Measurements from ENCODE around the gene SHISA6. TPM values are rescaled to one million over a fixed set of nuclear protein-coding genes. Genes with fewer than 3 reads are reported as not detected.

SHISA6 gene
- total RNA-seq, 4 donors from 2014 or later = 0.14 to 4.2 (median 0.32) TPM; not detected in 1

DNA sequence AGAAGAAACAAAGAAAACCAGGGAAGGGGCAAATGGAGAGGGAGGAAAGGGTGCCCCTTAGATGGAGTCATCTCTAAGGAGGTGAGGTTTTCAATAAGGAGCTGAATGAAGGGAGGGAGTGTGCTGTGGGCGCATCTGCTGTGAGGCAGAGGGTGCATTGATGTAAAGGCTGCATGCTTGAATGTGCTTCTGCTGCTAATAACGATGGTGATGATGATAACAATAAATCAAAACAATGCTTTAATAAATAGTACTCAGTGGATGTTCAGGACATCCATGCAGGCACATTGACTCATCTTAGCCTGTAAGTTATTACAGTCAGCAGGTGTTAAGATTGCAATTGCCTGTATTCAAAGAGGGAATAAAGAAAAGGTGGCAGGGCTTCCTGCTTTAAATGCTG lies 87.8 kb downstream of the SHISA6 start:
- Histone ChIP-seq H3K27ac (no peak overlapping the region), H3K27me3 (no peaks in the 10 kb centered on the region), H3K9me3 (no peaks in the 10 kb centered on the region), H3K4me3 (no peak overlapping the region), H3K36me3 (no peaks in the 10 kb centered on the region), H3K4me1 (no peaks in the 10 kb centered on the region)
- no peak for DNase-seq
- TF ChIP-seq POLR2AphosphoS5 (IDR thresholded peaks at IDR 0.05) (no peak), POLR2A (IDR thresholded peaks at IDR 0.05) (no peak), EP300 (IDR thresholded peaks at IDR 0.05; ENCODE audit: low read depth) (no peak)
- TF ChIP-seq, protein P1, sequence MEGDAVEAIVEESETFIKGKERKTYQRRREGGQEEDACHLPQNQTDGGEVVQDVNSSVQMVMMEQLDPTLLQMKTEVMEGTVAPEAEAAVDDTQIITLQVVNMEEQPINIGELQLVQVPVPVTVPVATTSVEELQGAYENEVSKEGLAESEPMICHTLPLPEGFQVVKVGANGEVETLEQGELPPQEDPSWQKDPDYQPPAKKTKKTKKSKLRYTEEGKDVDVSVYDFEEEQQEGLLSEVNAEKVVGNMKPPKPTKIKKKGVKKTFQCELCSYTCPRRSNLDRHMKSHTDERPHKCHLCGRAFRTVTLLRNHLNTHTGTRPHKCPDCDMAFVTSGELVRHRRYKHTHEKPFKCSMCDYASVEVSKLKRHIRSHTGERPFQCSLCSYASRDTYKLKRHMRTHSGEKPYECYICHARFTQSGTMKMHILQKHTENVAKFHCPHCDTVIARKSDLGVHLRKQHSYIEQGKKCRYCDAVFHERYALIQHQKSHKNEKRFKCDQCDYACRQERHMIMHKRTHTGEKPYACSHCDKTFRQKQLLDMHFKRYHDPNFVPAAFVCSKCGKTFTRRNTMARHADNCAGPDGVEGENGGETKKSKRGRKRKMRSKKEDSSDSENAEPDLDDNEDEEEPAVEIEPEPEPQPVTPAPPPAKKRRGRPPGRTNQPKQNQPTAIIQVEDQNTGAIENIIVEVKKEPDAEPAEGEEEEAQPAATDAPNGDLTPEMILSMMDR (IDR thresholded peaks at IDR 0.05) = no peak
- intact Hi-C loops (cut with DNase I; ENCODE audit: low total_unique reads) = no loop called here
- in situ Hi-C loops (cut with MboI; ENCODE audit: low pct_ligation_motif_present in 1 of 4, low pct_unique_long_range_greater_than_20kb in 1 of 4, low sequenced_read_pairs in 3 of 4) = no loop called here
- 55 to 72% methylated on average over 2 of the region's 2 CpGs for WGBS, 2 donors (ENCODE audit: low coverage in 1 of 2)

- in situ Hi-C loops (cut with MboI; ENCODE audit: low pct_ligation_motif_present in 1 of 4, low pct_unique_long_range_greater_than_20kb in 1 of 4, low sequenced_read_pairs in 3 of 4) = no loop called here
- Histone ChIP-seq H3K4me3 (no peak overlapping the region), H3K27ac (no peak overlapping the region), H3K4me1 (no peaks in the 10 kb centered on the region), H3K9me3 (no peaks in the 10 kb centered on the region), H3K27me3 (no peaks in the 10 kb centered on the region), H3K36me3 (no peaks in the 10 kb centered on the region)
- no peak for DNase-seq
- intact Hi-C loops (cut with DNase I; ENCODE audit: low total_unique reads) = no loop called here
- 91% methylated on average over 4 of the region's 4 CpGs; no CpG with 5 or more reads in 1 of the 2 donors for WGBS, 2 donors (ENCODE audit: low coverage in 1 of 2)
- TF ChIP-seq POLR2A (IDR thresholded peaks at IDR 0.05) (no peak), POLR2AphosphoS5 (IDR thresholded peaks at IDR 0.05) (no peak), EP300 (IDR thresholded peaks at IDR 0.05; ENCODE audit: low read depth) (no peak)
- TF ChIP-seq, protein P1 (IDR thresholded peaks at IDR 0.05) = no peak
Measured at GRCh38 chr17:11330006-11330405, 89.0 kb downstream of the SHISA6 start.

GRCh38 chr17:11330826-11331225 lies 89.8 kb downstream of the SHISA6 start:
- in situ Hi-C loops (cut with MboI; ENCODE audit: low pct_ligation_motif_present in 1 of 4, low pct_unique_long_range_greater_than_20kb in 1 of 4, low sequenced_read_pairs in 3 of 4) (no loop called here), intact Hi-C loops (cut with DNase I; ENCODE audit: low total_unique reads) (no loop called here)
- Histone ChIP-seq H3K36me3 (no peaks in the 10 kb centered on the region), H3K27me3 (no peaks in the 10 kb centered on the region), H3K9me3 (no peaks in the 10 kb centered on the region), H3K27ac (no peak overlapping the region), H3K4me1 (no peaks in the 10 kb centered on the region), H3K4me3 (no peak overlapping the region)
- TF ChIP-seq EP300 (IDR thresholded peaks at IDR 0.05; ENCODE audit: low read depth) = no peak
- no peak for TF ChIP-seq POLR2AphosphoS5 (IDR thresholded peaks at IDR 0.05)
- no peak for TF ChIP-seq POLR2A (IDR thresholded peaks at IDR 0.05)
- TF ChIP-seq, protein P1 (IDR thresholded peaks at IDR 0.05) = no peak
- 37 to 78% methylated on average over 4 to 8 of the region's 8 CpGs for WGBS, 2 donors (ENCODE audit: low coverage in 1 of 2)
- no peak for DNase-seq

DNA sequence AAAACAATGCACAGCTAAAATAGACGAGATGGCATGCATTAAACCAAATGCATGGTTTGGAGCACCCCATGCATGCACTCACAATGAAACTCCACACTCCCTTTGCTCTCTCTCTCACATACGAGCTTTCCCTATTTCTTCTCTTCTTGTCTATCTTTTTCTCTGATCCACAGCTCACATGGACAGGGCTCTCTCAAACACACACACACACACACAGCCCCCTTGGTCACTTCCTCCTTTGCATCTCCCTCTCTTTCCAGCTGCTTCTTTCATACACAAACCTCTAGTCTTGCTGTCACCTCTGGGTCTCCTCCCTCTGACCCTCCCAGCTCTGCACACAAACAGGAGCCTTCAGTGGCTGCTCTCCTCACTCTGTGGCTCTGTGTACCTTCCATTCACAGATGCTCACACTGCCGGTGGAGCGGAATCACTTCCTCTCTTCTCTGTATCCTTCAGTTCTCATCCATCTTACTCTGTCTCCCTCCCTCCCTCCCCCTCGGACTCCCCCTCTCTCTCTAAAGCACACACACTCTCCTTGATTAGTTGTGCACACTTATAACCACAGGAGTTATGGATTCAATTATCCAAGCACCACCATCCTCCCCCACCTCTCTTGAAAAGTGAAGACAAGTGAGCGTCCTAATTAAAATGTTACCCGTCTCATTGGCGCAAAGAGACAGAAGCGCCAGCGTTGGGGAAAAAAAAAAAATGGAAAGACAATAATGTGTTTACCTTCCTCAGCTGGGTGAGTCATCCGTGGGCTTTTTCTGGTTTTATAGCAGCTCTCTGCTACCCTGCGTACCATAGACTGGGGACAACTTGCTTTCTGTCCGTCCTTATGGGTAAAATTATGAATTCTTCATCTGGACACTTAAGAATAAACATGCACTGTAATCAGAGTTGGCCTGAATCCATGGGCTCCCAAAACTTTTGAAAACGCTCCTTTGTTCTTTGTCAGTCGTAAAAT lies 90.8 kb downstream of the SHISA6 start:
- DNase-seq = no peak
- Histone ChIP-seq H3K27me3 (no peaks in the 10 kb centered on the region), H3K27ac (no peak overlapping the region), H3K4me1 (no peaks in the 10 kb centered on the region), H3K36me3 (no peaks in the 10 kb centered on the region), H3K4me3 (no peak overlapping the region), H3K9me3 (no peaks in the 10 kb centered on the region)
- TF ChIP-seq POLR2AphosphoS5 (IDR thresholded peaks at IDR 0.05) = no peak
- TF ChIP-seq POLR2A (IDR thresholded peaks at IDR 0.05) = no peak
- TF ChIP-seq, protein P1 (IDR thresholded peaks at IDR 0.05) = no peak
- no peak for TF ChIP-seq EP300 (IDR thresholded peaks at IDR 0.05; ENCODE audit: low read depth)
- intact Hi-C loops (cut with DNase I; ENCODE audit: low total_unique reads) (no loop called here), in situ Hi-C loops (cut with MboI; ENCODE audit: low pct_ligation_motif_present in 1 of 4, low pct_unique_long_range_greater_than_20kb in 1 of 4, low sequenced_read_pairs in 3 of 4) (no loop called here)
- 69 to 70% methylated on average over 9 to 15 of the region's 15 CpGs for WGBS, 2 donors (ENCODE audit: low coverage in 1 of 2)

All from transverse colon (tissue), 4 donors.